ENCODE results near the gene KIF4B. TPM values are rescaled to one million over a fixed set of nuclear protein-coding genes. Genes with fewer than 3 reads are reported as not detected.
"Not testable (repeated sequence)": the region's sequence is repeated elsewhere in the genome, so short reads cannot be mapped to it uniquely, and the experiment has no call there.

Gene KIF4B
- total RNA-seq, 1 experiment from 2014 or later: 0.07 TPM

- in situ Hi-C loops (cut with HindIII; ENCODE audit: low sequenced_read_pairs): no loop called here
- peak; percentile 6 for DNase-seq (ENCODE audit: low spot score)
These were observed 9.3 kb upstream of the KIF4B start for GRCh38 chr5:155004138-155004744.

- DNase-seq (ENCODE audit: low spot score); in situ Hi-C loops (cut with HindIII; ENCODE audit: low sequenced_read_pairs): not testable (repeated sequence)
These were observed 7.3 kb upstream of the KIF4B start for GRCh38 chr5:155006265-155006664.

GRCh38 chr5:155008669-155009068, 4.9 kb upstream of the KIF4B start:
- no peak for DNase-seq (ENCODE audit: low spot score)
- in situ Hi-C loops (cut with HindIII; ENCODE audit: low sequenced_read_pairs): no loop called here

DNA sequence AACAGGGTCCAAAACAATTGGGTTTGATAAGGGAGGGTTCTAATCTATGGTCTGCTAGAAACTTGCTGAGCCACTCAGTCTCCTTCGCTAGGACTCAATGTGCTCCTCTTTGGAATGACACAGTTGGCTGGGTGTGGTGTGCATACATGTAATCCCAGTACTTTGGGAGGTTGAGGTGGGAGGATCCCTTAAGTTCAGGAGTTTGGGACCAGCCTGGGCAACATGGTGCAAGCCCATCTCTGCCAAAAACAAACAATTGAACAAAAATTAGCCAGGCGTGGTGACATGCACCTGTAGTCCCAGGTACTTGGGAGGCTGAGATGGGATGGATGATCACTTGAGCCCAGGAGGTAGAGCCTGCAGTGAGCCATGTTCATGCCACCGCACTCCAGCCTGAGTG, 2.7 kb upstream of the KIF4B start:
- in situ Hi-C loops (cut with HindIII; ENCODE audit: low sequenced_read_pairs): no loop called here
- no peak for DNase-seq (ENCODE audit: low spot score)

- in situ Hi-C loops (cut with HindIII; ENCODE audit: low sequenced_read_pairs): no loop called here
- DNase-seq (ENCODE audit: low spot score): no peak
These were observed 1.7 kb downstream of the KIF4B start for GRCh38 chr5:155015239-155015638.

DNA sequence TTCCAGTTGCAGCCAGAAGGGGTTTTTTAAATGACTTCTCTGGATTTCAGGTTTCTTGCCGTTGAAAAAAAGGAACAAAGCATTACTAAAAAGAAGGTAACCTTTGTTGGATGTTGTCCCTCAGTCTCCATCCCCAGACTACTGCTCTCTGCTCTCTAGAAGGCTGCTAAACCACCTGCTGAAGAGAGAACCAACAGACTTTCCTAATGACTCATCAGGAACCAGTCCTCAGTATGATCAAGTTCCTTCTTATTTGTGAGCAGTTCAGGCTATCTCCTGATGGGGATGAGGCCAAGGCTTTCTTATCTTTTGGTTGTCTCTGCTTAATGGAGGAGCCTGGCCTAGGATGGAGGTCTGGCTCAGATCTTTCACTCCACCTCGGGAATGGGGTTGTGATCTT, 4.1 kb downstream of the KIF4B start:
- no peak for DNase-seq (ENCODE audit: low spot score)
- in situ Hi-C loops (cut with HindIII; ENCODE audit: low sequenced_read_pairs): no loop called here

- no peak for DNase-seq (ENCODE audit: low spot score)
- in situ Hi-C loops (cut with HindIII; ENCODE audit: low sequenced_read_pairs): no loop called here
These were observed 6.2 kb downstream of the KIF4B start for GRCh38 chr5:155019601-155020226.

DNA sequence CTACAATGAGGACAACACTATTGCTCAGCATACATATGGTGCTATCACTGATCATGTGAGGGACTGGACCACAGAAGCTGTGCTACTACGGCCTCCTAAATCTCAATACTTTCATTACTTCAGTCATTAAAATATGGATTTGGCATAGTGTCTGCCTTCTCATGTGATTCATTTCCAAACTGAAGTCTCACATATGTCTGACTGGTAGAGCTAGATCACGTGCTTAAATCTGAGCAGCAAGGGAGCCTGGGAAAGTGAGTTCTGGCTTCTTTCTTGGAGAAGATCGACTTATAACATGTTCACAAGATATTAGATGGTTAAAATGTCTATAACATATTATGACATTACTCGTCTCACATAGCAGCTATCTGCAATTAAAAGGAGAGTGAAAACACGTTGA, 8.3 kb downstream of the KIF4B start:
- in situ Hi-C loops (cut with HindIII; ENCODE audit: low sequenced_read_pairs): no loop called here

DNA sequence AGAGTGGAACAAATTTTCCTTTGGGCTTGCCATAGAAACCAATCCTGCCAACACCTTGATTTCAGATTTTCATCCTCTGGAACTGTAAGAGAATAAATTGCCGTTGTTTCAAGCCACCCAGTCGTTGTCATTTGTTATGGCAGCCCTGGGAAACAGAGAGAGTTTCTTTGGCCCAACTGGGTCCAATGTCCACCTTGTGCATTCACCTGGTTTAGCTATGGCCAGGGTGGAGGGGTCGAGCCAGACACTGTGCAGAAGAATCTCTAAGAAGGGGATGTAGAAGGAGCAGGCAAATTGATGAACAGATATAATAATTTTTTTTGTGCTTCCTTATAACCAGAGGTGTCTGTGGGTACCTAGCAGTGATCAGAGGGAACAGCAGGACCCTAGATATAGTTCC, 9.8 kb downstream of the KIF4B start:
- in situ Hi-C loops (cut with HindIII; ENCODE audit: low sequenced_read_pairs): no loop called here
- no peak for DNase-seq (ENCODE audit: low spot score)

More for the DNA sequence above, 8.3 kb downstream of the KIF4B start:
- DNase-seq (ENCODE audit: low spot score): no peak

GRCh38 chr5:155024015-155024414, 10.5 kb downstream of the KIF4B start:
- DNase-seq (ENCODE audit: low spot score): no peak
- in situ Hi-C loops (cut with HindIII; ENCODE audit: low sequenced_read_pairs): no loop called here

GRCh38 chr5:155025895-155026294, 12.3 kb downstream of the KIF4B start:
- in situ Hi-C loops (cut with HindIII; ENCODE audit: low sequenced_read_pairs): no loop called here
- no peak for DNase-seq (ENCODE audit: low spot score)

DNA sequence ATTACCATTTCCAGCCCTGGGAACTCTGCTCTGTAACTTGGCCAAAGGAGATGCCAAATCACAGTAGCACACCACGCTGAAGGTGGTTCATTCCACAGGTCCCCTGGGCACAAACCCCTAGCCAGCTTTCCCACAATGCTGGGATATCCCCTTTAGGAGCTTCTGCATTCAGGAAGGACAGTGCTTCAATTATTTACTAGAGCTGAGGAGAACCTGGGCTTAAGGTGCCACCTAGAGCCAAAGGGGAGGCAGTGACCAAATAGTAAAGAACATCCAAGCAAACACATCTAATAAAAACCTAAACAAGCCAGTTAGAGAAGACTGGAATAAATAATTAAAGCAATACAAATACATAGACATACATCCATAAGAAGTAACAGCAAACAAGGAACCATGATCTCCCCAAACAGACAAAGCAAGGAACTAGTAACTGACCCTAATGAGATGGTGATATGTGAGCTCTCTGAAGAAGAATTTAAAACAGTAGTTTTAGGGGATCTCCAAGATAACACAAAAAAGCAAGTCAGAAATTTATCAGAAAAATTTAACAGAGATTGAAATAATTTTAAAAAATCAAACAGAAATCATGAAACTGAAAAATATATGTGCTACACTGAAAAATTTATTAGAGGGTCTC, 14.6 kb downstream of the KIF4B start:
- no peak for DNase-seq (ENCODE audit: low spot score)
- in situ Hi-C loops (cut with HindIII; ENCODE audit: low sequenced_read_pairs): no loop called here

DNA sequence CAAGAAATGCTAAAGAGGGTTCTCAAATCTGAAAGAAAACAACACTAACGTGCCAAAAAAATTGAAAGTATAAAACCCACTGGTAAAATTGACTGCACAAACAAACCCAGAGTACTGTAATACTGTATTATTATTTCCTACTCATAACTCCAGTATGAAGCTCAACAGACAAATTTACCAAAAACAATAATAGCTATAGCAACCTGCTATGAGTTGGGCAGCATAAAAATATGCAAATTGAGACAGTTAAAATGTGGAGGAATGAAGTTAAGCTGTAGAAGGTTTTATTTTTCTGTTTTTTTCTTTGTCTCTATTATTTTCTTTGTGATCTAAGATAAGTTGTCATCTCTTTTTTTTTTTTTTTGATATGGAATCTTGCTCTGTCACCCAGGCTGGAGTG, 15.7 kb downstream of the KIF4B start:
- in situ Hi-C loops (cut with HindIII; ENCODE audit: low sequenced_read_pairs): no loop called here
- no peak for DNase-seq (ENCODE audit: low spot score)

DNA sequence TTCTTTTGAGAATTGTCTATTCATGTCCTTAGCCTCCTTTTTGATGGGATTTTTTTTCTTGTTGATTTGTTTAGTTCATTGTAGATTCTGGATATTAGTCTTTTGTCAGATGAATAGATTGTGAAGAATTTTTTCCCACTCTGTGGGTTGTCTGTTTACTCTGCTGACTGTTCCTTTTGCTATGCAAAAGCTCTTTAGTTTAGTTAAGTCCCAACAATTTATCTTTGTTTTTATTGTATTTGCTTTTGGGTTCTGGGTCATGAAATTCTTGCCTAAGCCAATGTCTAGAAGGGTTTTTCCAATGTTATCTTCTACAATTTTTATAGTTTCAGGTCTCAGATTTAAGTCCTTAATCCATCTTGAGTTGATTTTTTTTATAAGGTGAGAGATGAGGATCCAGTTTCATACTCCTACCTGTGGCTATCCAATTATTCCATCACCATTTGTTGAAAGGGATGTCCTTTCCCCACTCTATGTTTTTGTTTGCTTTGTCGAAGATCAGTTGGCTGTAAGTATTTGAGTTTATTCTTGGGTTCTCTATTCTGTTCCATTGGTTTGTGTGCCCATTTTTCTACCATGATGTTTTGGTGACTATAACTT, 20.7 kb downstream of the KIF4B start:
- DNase-seq (ENCODE audit: low spot score); in situ Hi-C loops (cut with HindIII; ENCODE audit: low sequenced_read_pairs): not testable (repeated sequence)

DNA sequence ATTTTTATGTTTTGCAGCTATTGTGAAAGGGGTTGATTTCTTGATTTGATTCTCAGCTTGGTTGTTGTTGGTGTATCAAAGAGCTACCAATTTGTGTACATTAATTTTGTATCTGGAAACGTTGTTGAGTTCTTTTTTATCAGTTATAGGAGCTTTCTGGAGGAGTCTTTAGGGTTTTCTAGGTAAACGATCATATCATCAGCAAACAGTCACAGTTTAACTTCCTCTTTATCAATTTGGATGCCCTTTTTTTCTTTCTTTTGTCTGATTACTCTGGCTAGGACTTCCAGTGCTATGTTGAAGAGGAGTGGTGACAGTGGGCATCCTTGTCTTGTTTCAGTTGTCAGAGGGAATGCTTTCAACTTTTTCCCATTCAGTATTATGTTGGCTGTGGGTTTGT, 21.5 kb downstream of the KIF4B start:
- DNase-seq (ENCODE audit: low spot score); in situ Hi-C loops (cut with HindIII; ENCODE audit: low sequenced_read_pairs): not testable (repeated sequence)

- in situ Hi-C loops (cut with HindIII; ENCODE audit: low sequenced_read_pairs): no loop called here
- DNase-seq (ENCODE audit: low spot score): no peak
These were observed 27.6 kb downstream of the KIF4B start for GRCh38 chr5:155040984-155041653.

DNA sequence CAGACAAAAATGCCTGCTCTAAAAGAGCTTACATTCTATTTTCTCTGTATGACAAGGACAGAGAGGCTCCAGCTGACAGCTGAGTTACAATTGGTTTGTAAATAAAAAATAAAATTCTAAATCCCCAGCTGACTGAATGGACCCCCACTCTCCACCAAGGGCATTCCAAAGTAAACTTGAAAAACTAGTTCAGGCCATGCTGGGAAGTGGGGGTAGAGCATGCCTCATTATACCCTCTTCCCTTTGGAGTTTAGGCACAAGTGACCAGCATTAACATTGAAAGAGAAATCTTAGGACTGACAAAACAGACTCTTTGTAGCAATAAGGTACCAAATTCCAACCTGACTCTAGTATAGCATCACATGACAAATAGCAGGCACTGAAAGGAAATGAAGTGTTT, 31.0 kb downstream of the KIF4B start:
- no peak for DNase-seq (ENCODE audit: low spot score)
- in situ Hi-C loops (cut with HindIII; ENCODE audit: low sequenced_read_pairs): no loop called here

- in situ Hi-C loops (cut with HindIII; ENCODE audit: low sequenced_read_pairs): no loop called here
- no peak for DNase-seq (ENCODE audit: low spot score)
These were observed 33.0 kb downstream of the KIF4B start for GRCh38 chr5:155046591-155046990.

GRCh38 chr5:155047818-155048217, 34.3 kb downstream of the KIF4B start:
- DNase-seq (ENCODE audit: low spot score): no peak
- in situ Hi-C loops (cut with HindIII; ENCODE audit: low sequenced_read_pairs): no loop called here

Data from G401 (cell line).